Measurements from ENCODE around the gene DAZAP1.

DNA sequence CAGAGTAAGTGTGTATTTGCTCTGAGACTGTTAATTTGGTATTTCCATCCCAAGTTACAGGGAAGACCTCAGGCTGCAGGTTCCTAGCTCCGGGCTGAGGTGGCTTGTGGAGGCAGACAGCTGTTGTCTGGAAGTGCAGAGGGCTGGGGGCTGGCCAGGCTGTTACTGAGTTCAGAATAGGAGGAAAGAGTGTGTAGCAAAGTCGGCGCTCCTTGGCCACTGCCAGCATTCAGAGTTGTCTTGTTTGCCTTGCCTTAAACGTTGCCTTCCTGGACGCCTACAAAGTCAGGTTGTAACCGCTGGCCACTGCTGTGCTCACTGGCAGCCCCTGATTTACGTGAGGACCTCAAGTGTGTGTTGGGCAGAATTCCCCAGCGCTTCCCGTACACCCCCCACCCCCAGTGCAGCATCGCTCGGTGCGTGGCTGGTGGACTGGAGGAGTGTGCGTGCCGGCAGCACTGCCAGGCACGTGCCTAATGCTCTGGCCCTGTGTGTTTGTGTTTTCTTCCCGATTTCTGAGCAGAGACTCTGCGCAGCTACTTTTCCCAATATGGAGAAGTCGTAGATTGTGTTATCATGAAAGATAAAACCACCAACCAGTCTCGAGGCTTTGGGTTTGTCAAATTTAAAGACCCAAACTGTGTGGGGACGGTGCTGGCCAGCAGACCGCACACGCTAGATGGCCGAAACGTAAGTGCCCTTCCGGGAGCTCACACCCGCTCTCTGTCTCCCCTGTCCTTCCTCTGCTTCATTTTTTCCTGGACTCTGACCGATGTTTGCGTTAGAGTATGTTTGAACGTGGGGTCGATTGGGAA is 10.5 kb downstream of the DAZAP1 start:
- TF ChIP-seq GATA2 (IDR thresholded peaks at IDR 0.05; ENCODE audit: low read depth, low read length) (no peak), GATA3 (IDR thresholded peaks at IDR 0.05; ENCODE audit: low read depth, low read length) (no peak)
